Mesothelial cell of epicardium (in vitro differentiated cells): Measurements from ENCODE around the gene DGAT2. TPM values are rescaled to one million over a fixed set of nuclear protein-coding genes. Genes with fewer than 3 reads are reported as not detected.

Source experiments
- DNase-seq, 2 experiments: peaks; one replicate each; pipeline ENCODE4 v3.0.0; 2021; ENCODE audit warnings: low spot score in 2 of 2; ENCODE audit not compliant: unreplicated experiment in 2 of 2
- H3K27ac Mint-ChIP-seq: 2 replicates; pipeline ENCODE4 v1.8.0; 2021; ENCODE audit warnings: mixed read lengths
- H3K27me3 Mint-ChIP-seq: 2 replicates; pipeline ENCODE4 v1.8.0; 2021; ENCODE audit warnings: low read depth, mixed read lengths
- H3K36me3 Mint-ChIP-seq: 2 replicates; pipeline ENCODE4 v1.8.0; 2021; ENCODE audit warnings: mixed read lengths
- H3K4me1 Mint-ChIP-seq: 2 replicates; pipeline ENCODE4 v1.8.0; 2021; ENCODE audit warnings: mixed read lengths
- H3K4me3 Mint-ChIP-seq: 2 replicates; pipeline ENCODE4 v1.8.0; 2021; ENCODE audit warnings: mild to moderate bottlenecking, moderate library complexity, mixed read lengths
- H3K9me3 Mint-ChIP-seq: 2 replicates; pipeline ENCODE4 v1.8.0; 2021; ENCODE audit warnings: mixed read lengths
- CTCF ChIP-seq: fragments of 200-600 bp; sonication (generic); IDR thresholded peaks from one replicate; pipeline ENCODE4 v1.5.0; 2021; ENCODE audit warnings: antibody characterized with exemption; ENCODE audit not compliant: unreplicated experiment
- total RNA-seq: library from RNA; stranded (reverse); gene quantifications from 3 replicates; pipeline ENCODE4 v1.2.1, GENCODE V29; 2021

DGAT2 gene
- total RNA-seq, 1 donor from 2014 or later: 1.3 TPM

DNA sequence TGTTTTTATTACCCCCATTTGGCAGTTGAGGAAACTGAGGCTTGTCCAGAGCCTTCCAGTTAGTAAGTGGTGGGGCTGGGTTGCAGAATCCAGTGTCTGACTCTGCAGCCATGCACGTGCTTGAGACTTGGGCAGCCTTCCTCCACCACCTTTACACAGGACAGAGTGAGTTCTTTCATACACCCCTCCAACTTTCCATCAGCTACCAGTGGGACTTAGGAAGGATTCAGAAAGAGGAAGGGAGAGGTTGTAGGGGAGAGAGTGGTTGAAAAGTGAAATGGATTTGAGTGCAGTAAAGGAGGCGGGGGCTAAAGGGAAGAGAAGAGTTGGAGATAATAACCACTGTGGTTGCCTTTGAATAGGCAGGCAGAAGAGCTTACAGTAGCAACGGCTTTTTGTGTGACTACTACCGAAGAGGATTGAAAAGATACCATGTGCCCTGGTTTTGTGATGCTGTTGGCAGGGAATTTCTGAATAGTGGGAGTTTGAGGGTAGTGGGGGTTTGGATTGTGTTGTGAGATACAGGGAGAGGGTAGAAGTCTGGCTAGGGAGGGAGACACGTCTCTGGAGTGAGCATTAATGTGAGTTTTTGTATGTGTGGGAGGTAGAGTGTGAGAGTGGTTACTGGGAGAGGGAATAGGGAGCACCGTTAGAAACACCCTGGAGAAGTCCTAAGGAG, 48.1 kb downstream of the DGAT2 start:
- no peak for DNase-seq
- H3K27me3 Mint-ChIP-seq: no peaks in the 10 kb centered on the region
- peaks cover 8% of the 10 kb centered on the region for H3K36me3 Mint-ChIP-seq
- no peak for TF ChIP-seq CTCF
- H3K9me3 Mint-ChIP-seq: no peaks in the 10 kb centered on the region
- H3K4me1 Mint-ChIP-seq: peaks cover 21% of the 10 kb centered on the region
- no peak overlapping the region for H3K27ac Mint-ChIP-seq
- no peak overlapping the region for H3K4me3 Mint-ChIP-seq

GRCh38 chr11:75820645-75821044, 52.1 kb downstream of the DGAT2 start:
- peaks cover 11% of the 10 kb centered on the region for H3K36me3 Mint-ChIP-seq
- no peak for DNase-seq
- H3K4me1 Mint-ChIP-seq: peaks cover 15% of the 10 kb centered on the region
- TF ChIP-seq CTCF: no peak
- H3K27ac Mint-ChIP-seq: no peak overlapping the region
- no peaks in the 10 kb centered on the region for H3K27me3 Mint-ChIP-seq
- no peak overlapping the region for H3K4me3 Mint-ChIP-seq
- H3K9me3 Mint-ChIP-seq: no peaks in the 10 kb centered on the region

DNA sequence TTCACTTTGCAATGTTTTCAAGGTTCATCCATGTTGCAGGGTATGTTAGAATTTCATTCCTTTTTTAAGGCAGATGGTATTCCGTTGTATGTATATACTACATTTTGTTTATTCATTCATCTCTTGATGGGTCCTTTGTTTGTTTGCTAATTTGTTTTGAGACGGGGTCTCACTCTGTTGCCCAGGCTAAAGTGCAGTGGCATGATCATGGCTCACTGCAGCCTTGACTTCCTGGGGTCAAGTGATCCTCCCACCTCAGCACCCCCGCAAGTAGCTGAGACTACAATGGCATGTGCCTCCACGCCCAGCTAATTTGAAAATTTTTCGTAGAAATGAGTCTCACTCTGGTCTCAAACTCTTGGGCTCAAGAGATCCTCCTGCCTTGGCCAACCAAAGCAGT, 52.6 kb downstream of the DGAT2 start:
- no peaks in the 10 kb centered on the region for H3K9me3 Mint-ChIP-seq
- no peak for TF ChIP-seq CTCF
- peak overlapping the region; percentile 54 for H3K27ac Mint-ChIP-seq
- no peak overlapping the region for H3K4me3 Mint-ChIP-seq
- DNase-seq: no peak
- H3K36me3 Mint-ChIP-seq: peaks cover 11% of the 10 kb centered on the region
- H3K27me3 Mint-ChIP-seq: no peaks in the 10 kb centered on the region
- peaks cover 15% of the 10 kb centered on the region for H3K4me1 Mint-ChIP-seq

DNA sequence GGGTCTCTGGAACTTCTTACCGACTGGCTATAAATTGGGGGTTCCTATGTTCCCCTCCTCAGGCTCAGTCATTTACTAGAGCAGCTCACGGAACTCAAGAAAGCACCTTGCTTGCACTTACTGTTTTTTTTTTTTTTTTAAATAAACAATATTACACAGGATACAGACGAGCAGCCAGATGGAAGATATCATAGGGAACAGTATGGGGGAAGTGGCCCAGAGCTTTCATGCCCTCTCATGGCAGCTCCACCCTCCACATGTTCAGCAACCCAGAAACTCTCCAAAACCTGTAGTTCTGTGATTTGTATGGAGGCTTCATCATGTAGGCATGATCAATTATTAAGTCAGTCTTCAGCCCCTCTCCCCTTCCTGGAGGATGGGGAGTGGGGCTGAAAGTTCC, 54.0 kb downstream of the DGAT2 start:
- Mint-ChIP-seq H3K27ac (no peak overlapping the region), H3K36me3 (peaks cover 11% of the 10 kb centered on the region), H3K9me3 (no peaks in the 10 kb centered on the region)

DNA sequence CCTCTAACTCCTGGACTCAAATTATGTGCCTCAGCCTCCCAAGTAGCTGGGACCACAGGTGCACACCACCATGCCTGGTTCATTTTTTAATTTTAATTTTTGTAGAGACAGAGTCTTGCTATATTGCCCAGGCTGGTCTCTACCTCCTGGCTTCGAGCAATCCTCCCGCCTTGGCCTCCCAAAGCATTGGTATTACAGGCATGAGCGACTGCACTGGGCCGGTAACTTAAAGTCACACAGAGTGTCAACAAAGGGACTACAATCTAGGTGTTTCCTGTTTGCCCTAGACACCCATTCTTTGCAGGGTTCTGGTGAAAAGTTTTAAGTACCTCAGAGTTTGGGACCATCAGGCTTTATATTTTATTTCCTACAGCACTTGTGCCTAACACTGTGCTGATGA, 54.8 kb downstream of the DGAT2 start:
- no peak for DNase-seq
- H3K36me3 Mint-ChIP-seq: peaks cover 11% of the 10 kb centered on the region
- TF ChIP-seq CTCF: no peak
- H3K27ac Mint-ChIP-seq: no peak overlapping the region
- H3K4me3 Mint-ChIP-seq: no peak overlapping the region
- H3K9me3 Mint-ChIP-seq: no peaks in the 10 kb centered on the region
- no peaks in the 10 kb centered on the region for H3K27me3 Mint-ChIP-seq
- H3K4me1 Mint-ChIP-seq: peaks cover 28% of the 10 kb centered on the region

More for the DNA sequence above, 54.0 kb downstream of the DGAT2 start:
- DNase-seq: no peak
- no peaks in the 10 kb centered on the region for H3K27me3 Mint-ChIP-seq
- no peak for TF ChIP-seq CTCF
- no peak overlapping the region for H3K4me3 Mint-ChIP-seq
- peaks cover 28% of the 10 kb centered on the region for H3K4me1 Mint-ChIP-seq
